DND-41 (cell line): ENCODE measurements around the gene MAGI1.

ENCODE experiments used
- EZH2 ChIP-seq: IDR thresholded peaks from 3 replicates; pipeline ENCODE4 v1.6.1; 2012; ENCODE audit warnings: borderline replicate concordance, low read depth, mild to moderate bottlenecking, moderate library complexity, low read length, inconsistent platforms; ENCODE audit not compliant: severe bottlenecking
- TF ChIP-seq, protein P1 (sequence below): IDR thresholded peaks from 2 replicates; pipeline ENCODE4 v1.5.1; 2012; ENCODE audit warnings: borderline replicate concordance, low read length, moderate library complexity, mild to moderate bottlenecking; ENCODE audit not compliant: poor library complexity, severe bottlenecking; ENCODE audit errors: extremely low read depth

DNA sequence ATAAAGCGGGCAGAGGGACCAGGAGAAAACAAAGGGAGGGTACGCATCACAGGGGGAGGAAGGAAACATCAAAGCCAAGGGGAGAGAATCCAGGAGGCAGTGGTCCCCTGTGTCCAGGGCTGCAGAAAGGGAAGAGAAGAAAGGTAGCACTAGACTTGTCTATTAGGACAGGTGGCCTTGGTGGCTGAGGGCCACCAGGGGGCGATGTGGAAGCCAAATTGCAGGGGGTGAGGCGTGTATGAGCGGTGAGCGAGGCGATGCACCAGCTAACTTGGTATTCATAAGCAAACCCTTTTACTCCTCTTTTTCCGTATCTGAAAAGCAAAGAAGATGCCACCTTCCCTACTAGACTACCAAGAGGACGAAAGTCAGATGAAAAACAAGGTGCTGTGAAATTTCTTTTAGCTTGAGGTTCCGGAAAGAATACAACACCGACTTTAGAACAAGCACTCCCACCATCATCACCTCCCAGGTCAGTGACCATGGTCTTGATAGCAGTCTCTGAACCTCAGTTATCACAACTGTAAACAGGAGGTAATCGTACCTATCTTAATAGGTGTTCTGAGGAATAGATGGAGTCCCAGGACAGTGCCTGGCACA, 696.5 kb downstream of the MAGI1 start:
- TF ChIP-seq, protein P1, sequence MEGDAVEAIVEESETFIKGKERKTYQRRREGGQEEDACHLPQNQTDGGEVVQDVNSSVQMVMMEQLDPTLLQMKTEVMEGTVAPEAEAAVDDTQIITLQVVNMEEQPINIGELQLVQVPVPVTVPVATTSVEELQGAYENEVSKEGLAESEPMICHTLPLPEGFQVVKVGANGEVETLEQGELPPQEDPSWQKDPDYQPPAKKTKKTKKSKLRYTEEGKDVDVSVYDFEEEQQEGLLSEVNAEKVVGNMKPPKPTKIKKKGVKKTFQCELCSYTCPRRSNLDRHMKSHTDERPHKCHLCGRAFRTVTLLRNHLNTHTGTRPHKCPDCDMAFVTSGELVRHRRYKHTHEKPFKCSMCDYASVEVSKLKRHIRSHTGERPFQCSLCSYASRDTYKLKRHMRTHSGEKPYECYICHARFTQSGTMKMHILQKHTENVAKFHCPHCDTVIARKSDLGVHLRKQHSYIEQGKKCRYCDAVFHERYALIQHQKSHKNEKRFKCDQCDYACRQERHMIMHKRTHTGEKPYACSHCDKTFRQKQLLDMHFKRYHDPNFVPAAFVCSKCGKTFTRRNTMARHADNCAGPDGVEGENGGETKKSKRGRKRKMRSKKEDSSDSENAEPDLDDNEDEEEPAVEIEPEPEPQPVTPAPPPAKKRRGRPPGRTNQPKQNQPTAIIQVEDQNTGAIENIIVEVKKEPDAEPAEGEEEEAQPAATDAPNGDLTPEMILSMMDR: peak; percentile 65
- TF ChIP-seq EZH2: no peak
